ENCODE results near the gene NFIB. TPM values are rescaled to one million over a fixed set of nuclear protein-coding genes. Genes with fewer than 3 reads are reported as not detected.

NFIB gene
- total and polyA plus RNA-seq, 2 of the 8 experiments (the other 6 are each of a cell fraction or from before 2014, with no cell fraction given) = 2.6 to 13.1 TPM

- no peaks in the 10 kb centered on the region; the same call in 1 of the 2 replicates for H3K79me1 ChIP-seq (ENCODE audit: low read depth, low read length)
- H2AK5ac ChIP-seq (ENCODE audit: low read depth, low read length) = no peak overlapping the region
- no peaks in the 10 kb centered on the region for H3K36me3 ChIP-seq (ENCODE audit: control insufficient read depth in 2 of 4, insufficient read depth in 4 of 4, low read length in 3 of 4)
- H3K23ac ChIP-seq (ENCODE audit: insufficient read length) = no peak overlapping the region
- H4K91ac ChIP-seq (replicated peaks; ENCODE audit: insufficient read length, low read length) = no peak overlapping the region
- WGBS, 2 experiments (ENCODE audit: extremely low coverage in 1 of 2, insufficient coverage in 1 of 2, insufficient read length in 1 of 2, insufficient replicate concordance in 2 of 2, low coverage in 1 of 2, low lambda C conversion rate in 2 of 2, missing lambda C conversion rate in 1 of 2) = 95% methylated on average over 4 of the region's 4 CpGs; no CpG with 5 or more reads in 1 of the 2 experiments
- H3K4ac ChIP-seq (replicated peaks; ENCODE audit: insufficient read length, low read depth, low read length) = no peak overlapping the region
- 0 out of 4 replicates have a peak, but pooled peaks cover 0 to 5% of the 10 kb centered on the region in 2 experiments for H3K79me2 ChIP-seq (ENCODE audit: control insufficient read depth in 1 of 2, insufficient read depth in 2 of 2, low read length in 2 of 2)
- H3K27me3 ChIP-seq (replicated peaks in 1 of 4; ENCODE audit: control insufficient read depth in 3 of 4, extremely low read depth in 1 of 4, insufficient read depth in 3 of 4, low read length in 3 of 4) = no peaks in the 10 kb centered on the region
- H3K4me1 ChIP-seq (replicated peaks in 1 of 4; ENCODE audit: control insufficient read depth in 3 of 4, insufficient read depth in 4 of 4, low read length in 3 of 4) = peaks cover 0 to 3% (median 2%) of the 10 kb centered on the region in 4 experiments; a peak in 3 of 7 replicates
- POLR2A ChIA-PET (ENCODE audit: partially characterized antibody) = no interaction called here
- no peak overlapping the region for H2BK15ac ChIP-seq (ENCODE audit: low read length)
- H2AFZ ChIP-seq (ENCODE audit: low read length) = no peak overlapping the region
- H2BK12ac ChIP-seq (ENCODE audit: low read depth, low read length) = no peak overlapping the region
- H3K4me3 ChIP-seq (ENCODE audit: extremely low read depth in 1 of 4, insufficient read depth in 2 of 4, low read depth in 3 of 4, low read length in 4 of 4) = no peak overlapping the region
- no peak overlapping the region for H2BK120ac ChIP-seq (replicated peaks; ENCODE audit: low read depth, low read length)
- FAIRE-seq (no peak), DNase-seq (ENCODE audit: low read depth in 1 of 2, low spot score in 2 of 2) (no peak)
- H4K5ac ChIP-seq (ENCODE audit: insufficient read length, low read depth, low read length) = no peak overlapping the region
- H3K4me2 ChIP-seq (ENCODE audit: insufficient read depth in 1 of 2, low read depth in 2 of 2, low read length in 2 of 2) = no peak overlapping the region
- H3K9me3 ChIP-seq (ENCODE audit: insufficient read depth in 2 of 2, low read depth in 1 of 2, low read length in 1 of 2) = no peaks in the 10 kb centered on the region
- H3K18ac ChIP-seq (ENCODE audit: extremely low read depth, low read length) = no peak overlapping the region
- H3K9ac ChIP-seq (replicated peaks in 1 of 4; ENCODE audit: extremely low read depth in 1 of 4, low read depth in 3 of 4, low read length in 3 of 4) = no peak overlapping the region
- H3K23me2 ChIP-seq (ENCODE audit: low read depth, low read length) = no peaks in the 10 kb centered on the region
- no peak overlapping the region for H3K27ac ChIP-seq (ENCODE audit: low read depth, low read length)
- H4K8ac ChIP-seq (ENCODE audit: extremely low read depth, insufficient read depth, low read length) = no peak overlapping the region
- H4K20me1 ChIP-seq (replicated peaks in 1 of 2; ENCODE audit: control insufficient read depth in 1 of 2, insufficient read depth in 2 of 2, low read length in 2 of 2) = no peaks in the 10 kb centered on the region
- H3K14ac ChIP-seq (ENCODE audit: insufficient read length) = no peak overlapping the region
- H2BK20ac ChIP-seq (ENCODE audit: low read length) = no peak overlapping the region
- H3K56ac ChIP-seq (replicated peaks; ENCODE audit: insufficient read length, low read depth, low read length) = no peak overlapping the region
- CTCF ChIA-PET (ENCODE audit: partially characterized antibody) = no interaction called here
- H2BK5ac ChIP-seq (ENCODE audit: low read depth, low read length) = no peak overlapping the region
- TF ChIP-seq KDM4A (IDR thresholded peaks at IDR 0.05; ENCODE audit: low read depth, low read length, severe bottlenecking) (no peak), RBBP5 (IDR thresholded peaks at IDR 0.05; ENCODE audit: borderline replicate concordance, low read depth, low read length) (no peak), ZNF274 (IDR thresholded peaks at IDR 0.05; ENCODE audit: borderline replicate concordance, extremely low read depth, low read length) (no peak), CTCF (IDR thresholded peaks at IDR 0.05; ENCODE audit: control extremely low read depth in 1 of 3, insufficient read depth in 1 of 3, low read depth in 1 of 3, low read length in 3 of 3) (no peak), HDAC2 (IDR thresholded peaks at IDR 0.05; ENCODE audit: borderline replicate concordance in 1 of 2, low read depth in 2 of 2, low read length in 2 of 2) (no peak), HDAC6 (IDR thresholded peaks at IDR 0.05; ENCODE audit: low read depth, low read length) (no peak), CEBPB (IDR thresholded peaks at IDR 0.05; ENCODE audit: low read depth, low read length) (no peak), POLR2A (IDR thresholded peaks at IDR 0.05; ENCODE audit: control extremely low read depth in 1 of 2, low read depth in 2 of 2, low read length in 2 of 2) (no peak), CBX8 (IDR thresholded peaks at IDR 0.05; ENCODE audit: borderline replicate concordance, low read depth, low read length) (no peak), BRCA1 (IDR thresholded peaks at IDR 0.05; ENCODE audit: low read depth, low read length) (no peak), MAX (IDR thresholded peaks at IDR 0.05) (no peak), KDM1A (IDR thresholded peaks at IDR 0.05; ENCODE audit: borderline replicate concordance, low read length) (no peak)
Measured at GRCh38 chr9:14189146-14189545, 124.8 kb downstream of the NFIB start.
